K562 (cell line): ENCODE results near the gene PRKCE. TPM values are rescaled to one million over a fixed set of nuclear protein-coding genes. Genes with fewer than 3 reads are reported as not detected.
A peak's percentile ranks its signal among the peaks of the same experiment; 100 is the strongest.

Experiments
- BRD4 ChIP-seq: fragments of 200-600 bp; sonication (generic); IDR thresholded peaks from 2 replicates; pipeline ENCODE4 v1.6.1; 2017; ENCODE audit warnings: inconsistent platforms
- CHD4 ChIP-seq: fragments of 200-600 bp; sonication (generic); IDR thresholded peaks from 3 replicates; pipeline ENCODE4 v1.6.1; 2012; ENCODE audit warnings: low read depth, mild to moderate bottlenecking, mixed read lengths, low read length, inconsistent platforms; ENCODE audit not compliant: insufficient read depth, insufficient replicate concordance, poor library complexity, severe bottlenecking
- DDX20 ChIP-seq: fragments of 450-650 bp; IDR thresholded peaks from 2 replicates; pipeline ENCODE4 v1.6.1; 2016; ENCODE audit warnings: missing genetic modification characterization, low read depth, mild to moderate bottlenecking, missing compliant biosample characterization, moderate library complexity
- EP400 ChIP-seq: fragments of 450-650 bp; IDR thresholded peaks from 2 replicates; pipeline ENCODE4 v1.6.1; 2017; ENCODE audit warnings: antibody characterized with exemption, mild to moderate bottlenecking, moderate library complexity
- ESRRB ChIP-seq: fragments of 250-450 bp; sonication (Bioruptor Pico); IDR thresholded peaks from 2 replicates; pipeline ENCODE4 v1.5.0; 2020; ENCODE audit warnings: mild to moderate bottlenecking, moderate library complexity, borderline replicate concordance
- HDAC1 ChIP-seq, 2 experiments: fragments of 450-650 bp; IDR thresholded peaks; 2 replicates each; pipeline ENCODE4 v1.6.1; 2016 to 2017; ENCODE audit warnings: inconsistent platforms in 1 of 2, mild to moderate bottlenecking in 1 of 2, moderate library complexity in 1 of 2
- KAT2B ChIP-seq: IDR thresholded peaks from one replicate; pipeline ENCODE4 v1.6.1; 2012; ENCODE audit warnings: low read depth, mild to moderate bottlenecking, control low read depth, inconsistent platforms, low read length, moderate library complexity
- NCOA2 ChIP-seq, 2 experiments: fragments of 450-650 bp; IDR thresholded peaks; 2 replicates each; pipeline ENCODE4 v1.6.1; 2018; ENCODE audit warnings: mild to moderate bottlenecking in 2 of 2, moderate library complexity in 1 of 2; ENCODE audit not compliant: partially characterized antibody in 2 of 2
- NFXL1 ChIP-seq: fragments of 450-650 bp; formaldehyde crosslinking; IDR thresholded peaks from 2 replicates; pipeline ENCODE4 v1.4.0; 2021; ENCODE audit warnings: mild to moderate bottlenecking
- NR4A1 ChIP-seq, 2 experiments: fragments of 250-450 bp in 1 of 2; fragments of 450-650 bp in 1 of 2; sonication (Bioruptor Pico) in 1 of 2; IDR thresholded peaks; 2 replicates each; pipeline versions ENCODE4 v1.4.0 to v1.6.1; 2016 to 2020; ENCODE audit warnings: mild to moderate bottlenecking in 2 of 2, missing compliant biosample characterization in 1 of 2, missing genetic modification characterization in 1 of 2, moderate library complexity in 1 of 2
- PHF21A ChIP-seq: fragments of 450-650 bp; IDR thresholded peaks from 2 replicates; pipeline ENCODE4 v1.6.1; 2017; ENCODE audit warnings: low read depth, borderline replicate concordance
- POLR2B ChIP-seq: fragments of 450-650 bp; IDR thresholded peaks from 2 replicates; pipeline ENCODE4 v1.6.1; 2018; ENCODE audit warnings: low read depth; ENCODE audit not compliant: partially characterized antibody
- PTBP1 ChIP-seq: fragments of 200-400 bp; formaldehyde crosslinking; IDR thresholded peaks from 2 replicates; pipeline ENCODE4 v1.6.1; 2017; ENCODE audit warnings: low read depth, low read length
- RBFOX2 ChIP-seq: fragments of 200-400 bp; formaldehyde crosslinking; IDR thresholded peaks from 2 replicates; pipeline ENCODE4 v1.6.1; 2017; ENCODE audit warnings: low read depth, mild to moderate bottlenecking, low read length, moderate library complexity
- RCOR1 ChIP-seq, 2 experiments: IDR thresholded peaks; 2 replicates each; pipeline ENCODE4 v1.6.1; 2012; ENCODE audit warnings: low read depth in 2 of 2, low read length in 2 of 2, borderline replicate concordance in 1 of 2, improper control_type of control experiment in 1 of 2
- STAT5A ChIP-seq: IDR thresholded peaks from 2 replicates; pipeline ENCODE4 v1.6.1; 2012; ENCODE audit warnings: low read length, inconsistent platforms, borderline replicate concordance
- THRAP3 ChIP-seq: fragments of 450-650 bp; IDR thresholded peaks from 2 replicates; pipeline ENCODE4 v1.6.1; 2016; ENCODE audit warnings: mild to moderate bottlenecking, inconsistent platforms, borderline replicate concordance
- TRIM24 ChIP-seq, 2 experiments: fragments of 450-650 bp; IDR thresholded peaks; 2 replicates each; pipeline ENCODE4 v1.6.1; 2016
- U2AF2 ChIP-seq: fragments of 200-400 bp; formaldehyde crosslinking; optimal IDR thresholded peaks from 2 replicates; pipeline ENCODE3; 2017; ENCODE audit warnings: low read depth, mild to moderate bottlenecking, low read length
- XRCC4 ChIP-seq: IDR thresholded peaks from one replicate; pipeline ENCODE4 v1.6.1; 2011; ENCODE audit not compliant: insufficient read depth, insufficient read length; ENCODE audit errors: extremely low read depth
- ZNF24 ChIP-seq: fragments of 450-650 bp; IDR thresholded peaks from 2 replicates; pipeline ENCODE4 v1.6.1; 2016
- ZNF551 ChIP-seq: fragments of 250-450 bp; sonication (Bioruptor Pico); IDR thresholded peaks from 2 replicates; pipeline ENCODE4 v1.5.0; 2021; ENCODE audit warnings: mild to moderate bottlenecking, moderate library complexity
- ZSCAN32 ChIP-seq: fragments of 450-650 bp; formaldehyde crosslinking; IDR thresholded peaks from 2 replicates; pipeline ENCODE4 v1.4.0; 2020; ENCODE audit warnings: mild to moderate bottlenecking, moderate library complexity
- polyA plus RNA-seq, 8 experiments: library from polyadenylated mRNA; depleted of rRNA in 4 of 8; stranded (reverse) in 5 of 8; unstranded in 3 of 8; fragments of >200 nt; fragmentation: Nextera tagmentation in 2 of 8; fragmentation: Illumina TruSeq in 1 of 8; extraction: Ambion mirVana in 2 of 8; extraction: Trizol in 1 of 8; gene quantifications; 2 replicates each; pipeline versions ENCODE4 v1.2.1 to v1.2.3, GENCODE V29; 2011 to 2014; ENCODE audit warnings: inconsistent platforms in 1 of 8, missing spikeins in 1 of 8
- total RNA-seq, 7 experiments: library from RNA; depleted of rRNA in 6 of 7; stranded (reverse); fragments of >200 nt in 6 of 7; fragmentation: Illumina TruSeq in 2 of 7; extraction: Trizol in 2 of 7; gene quantifications; 2 replicates each; pipeline versions ENCODE4 v1.2.1 to v1.2.3, GENCODE V29; 2011 to 2021; ENCODE audit warnings: low replicate concordance in 1 of 7
- TF ChIP-seq, protein P1 (sequence below): fragments of 450-650 bp; IDR thresholded peaks from 2 replicates; pipeline ENCODE4 v1.6.1; 2016; ENCODE audit warnings: mild to moderate bottlenecking
- TF ChIP-seq, protein P2 (sequence below): fragments of 250-450 bp; sonication (Bioruptor Pico); IDR thresholded peaks from 2 replicates; pipeline ENCODE4 v1.8.0; 2021; ENCODE audit warnings: moderate library complexity, mild to moderate bottlenecking, inconsistent platforms
- TF ChIP-seq, protein P3 (sequence below): sonication (generic); formaldehyde crosslinking; IDR thresholded peaks from 2 replicates; pipeline ENCODE4 v1.8.1; 2022; ENCODE audit warnings: missing genetic modification reagents

The PRKCE gene
- total and polyA plus RNA-seq, 9 of the 15 experiments (the other 6 are each of a cell fraction or from before 2014, with no cell fraction given), result 0.06 to 1.0 (median 0.22) TPM; not detected in 1

DNA sequence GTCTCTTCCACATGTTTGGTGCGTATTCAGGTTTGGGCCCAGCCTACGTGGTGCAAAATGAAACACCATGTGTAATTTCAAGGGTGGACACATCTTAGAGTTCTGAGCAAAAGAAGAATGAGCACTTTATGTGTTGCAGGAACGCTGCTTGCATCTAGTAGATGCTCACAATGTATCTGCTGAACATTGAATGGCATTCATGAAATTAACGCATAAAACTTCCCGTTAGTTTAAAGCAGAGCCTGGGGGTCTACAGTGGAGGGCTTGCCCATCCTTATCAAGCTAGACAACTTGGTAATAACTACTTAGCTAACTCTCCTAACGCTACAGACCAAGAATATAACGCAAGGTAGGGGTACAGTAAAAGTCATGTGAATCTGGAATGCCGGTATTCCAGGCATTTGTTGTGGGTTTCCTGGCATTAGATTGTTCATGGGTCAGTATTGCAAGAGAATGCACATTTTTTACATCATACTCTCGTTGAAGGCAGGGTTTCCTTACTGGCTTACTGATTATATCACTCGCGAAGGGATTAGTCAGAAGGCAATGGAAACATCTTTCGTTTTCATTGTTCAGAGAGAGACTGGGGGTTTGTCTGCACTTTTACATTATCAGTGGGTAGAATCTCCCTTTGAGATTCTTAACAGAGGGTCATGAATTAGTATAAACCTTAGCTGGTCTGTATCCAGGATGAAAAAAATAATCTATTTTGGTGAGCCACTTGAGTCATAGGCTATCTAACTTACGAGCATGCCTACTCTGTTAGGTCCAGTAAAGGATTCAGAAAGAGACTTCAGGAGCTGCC, 416.2 kb downstream of the PRKCE start (continued):
- TF ChIP-seq KAT2B (no peak), CHD4 (no peak), U2AF2 (no peak), ZNF551 (no peak), STAT5A (no peak), NCOA2 (IDR thresholded peaks at IDR 0.05; ENCODE audit: partially characterized antibody in 2 of 2) (no peak), RCOR1 (IDR thresholded peaks at IDR 0.05; ENCODE audit: borderline replicate concordance in 1 of 2, low read depth in 2 of 2, low read length in 2 of 2) (no peak), RBFOX2 (no peak), PHF21A (no peak), ZNF24 (peak; percentile 27; the same call in 1 of the 2 replicates), ESRRB (CRISPR knock-in tag) (no peak), THRAP3 (no peak), TRIM24 (IDR thresholded peaks at IDR 0.05) (peak; percentile 82 to 98; a peak in 2 of 4 replicates), NFXL1 (CRISPR knock-in tag) (no peak), DDX20 (peak; percentile 71), NR4A1 (CRISPR knock-in tag; IDR thresholded peaks at IDR 0.05) (no peak), NR4A1 (tag; IDR thresholded peaks at IDR 0.05) (no peak), BRD4 (no peak), HDAC1 (IDR thresholded peaks at IDR 0.05) (no peak), EP400 (peak; percentile 49), XRCC4 (no peak), PTBP1 (no peak), ZSCAN32 (peak; percentile 74; the same call in 1 of the 2 replicates), POLR2B (no peak)
- TF ChIP-seq, protein P1, sequence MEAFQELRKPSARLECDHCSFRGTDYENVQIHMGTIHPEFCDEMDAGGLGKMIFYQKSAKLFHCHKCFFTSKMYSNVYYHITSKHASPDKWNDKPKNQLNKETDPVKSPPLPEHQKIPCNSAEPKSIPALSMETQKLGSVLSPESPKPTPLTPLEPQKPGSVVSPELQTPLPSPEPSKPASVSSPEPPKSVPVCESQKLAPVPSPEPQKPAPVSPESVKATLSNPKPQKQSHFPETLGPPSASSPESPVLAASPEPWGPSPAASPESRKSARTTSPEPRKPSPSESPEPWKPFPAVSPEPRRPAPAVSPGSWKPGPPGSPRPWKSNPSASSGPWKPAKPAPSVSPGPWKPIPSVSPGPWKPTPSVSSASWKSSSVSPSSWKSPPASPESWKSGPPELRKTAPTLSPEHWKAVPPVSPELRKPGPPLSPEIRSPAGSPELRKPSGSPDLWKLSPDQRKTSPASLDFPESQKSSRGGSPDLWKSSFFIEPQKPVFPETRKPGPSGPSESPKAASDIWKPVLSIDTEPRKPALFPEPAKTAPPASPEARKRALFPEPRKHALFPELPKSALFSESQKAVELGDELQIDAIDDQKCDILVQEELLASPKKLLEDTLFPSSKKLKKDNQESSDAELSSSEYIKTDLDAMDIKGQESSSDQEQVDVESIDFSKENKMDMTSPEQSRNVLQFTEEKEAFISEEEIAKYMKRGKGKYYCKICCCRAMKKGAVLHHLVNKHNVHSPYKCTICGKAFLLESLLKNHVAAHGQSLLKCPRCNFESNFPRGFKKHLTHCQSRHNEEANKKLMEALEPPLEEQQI, result no peak
- TF ChIP-seq, protein P2, sequence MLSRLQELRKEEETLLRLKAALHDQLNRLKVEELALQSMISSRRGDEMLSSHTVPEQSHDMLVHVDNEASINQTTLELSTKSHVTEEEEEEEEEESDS (CRISPR knock-in tag), result no peak
- TF ChIP-seq, protein P3, sequence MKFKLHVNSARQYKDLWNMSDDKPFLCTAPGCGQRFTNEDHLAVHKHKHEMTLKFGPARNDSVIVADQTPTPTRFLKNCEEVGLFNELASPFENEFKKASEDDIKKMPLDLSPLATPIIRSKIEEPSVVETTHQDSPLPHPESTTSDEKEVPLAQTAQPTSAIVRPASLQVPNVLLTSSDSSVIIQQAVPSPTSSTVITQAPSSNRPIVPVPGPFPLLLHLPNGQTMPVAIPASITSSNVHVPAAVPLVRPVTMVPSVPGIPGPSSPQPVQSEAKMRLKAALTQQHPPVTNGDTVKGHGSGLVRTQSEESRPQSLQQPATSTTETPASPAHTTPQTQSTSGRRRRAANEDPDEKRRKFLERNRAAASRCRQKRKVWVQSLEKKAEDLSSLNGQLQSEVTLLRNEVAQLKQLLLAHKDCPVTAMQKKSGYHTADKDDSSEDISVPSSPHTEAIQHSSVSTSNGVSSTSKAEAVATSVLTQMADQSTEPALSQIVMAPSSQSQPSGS (CRISPR knock-in tag), result no peak
